Trophoblast cell (in vitro differentiated cells and primary cell): ENCODE measurements around the gene ANKMY2.

Source experiments
- DNase-seq, 2 donors: peaks; one replicate each; pipeline ENCODE4 v3.0.0-alpha.2; 2016
- H2AFZ ChIP-seq: 2 replicates; pipeline ENCODE4 v1.6.1; 2013; ENCODE audit warnings: low read length, moderate library complexity, mild to moderate bottlenecking; ENCODE audit not compliant: insufficient read depth, poor library complexity
- H2AK5ac ChIP-seq: 2 replicates; pipeline ENCODE4 v1.6.1; 2013; ENCODE audit warnings: mild to moderate bottlenecking, low read length
- H2BK120ac ChIP-seq: 2 replicates; pipeline ENCODE4 v1.6.1; 2013; ENCODE audit warnings: low read length, mild to moderate bottlenecking, moderate library complexity; ENCODE audit not compliant: insufficient read depth, poor library complexity
- H2BK12ac ChIP-seq: 2 replicates; pipeline ENCODE4 v1.6.1; 2013; ENCODE audit warnings: mild to moderate bottlenecking, low read length, moderate library complexity
- H2BK5ac ChIP-seq: 2 replicates; pipeline ENCODE4 v1.6.1; 2013; ENCODE audit warnings: low read length, low read depth, moderate library complexity, mild to moderate bottlenecking; ENCODE audit not compliant: poor library complexity
- H3K14ac ChIP-seq: 2 replicates; pipeline ENCODE4 v1.6.1; 2013; ENCODE audit warnings: mild to moderate bottlenecking, low read length
- H3K18ac ChIP-seq: 2 replicates; pipeline ENCODE4 v1.6.1; 2013; ENCODE audit warnings: mild to moderate bottlenecking, low read length
- H3K23ac ChIP-seq: 2 replicates; pipeline ENCODE4 v1.6.1; 2013; ENCODE audit warnings: low read length
- H3K27ac ChIP-seq: 2 replicates; pipeline ENCODE4 v1.5.1; 2013; ENCODE audit warnings: low read depth, mild to moderate bottlenecking, inconsistent platforms, low read length, moderate library complexity
- H3K27me3 ChIP-seq: 2 replicates; pipeline ENCODE4 v1.6.1; 2013; ENCODE audit warnings: inconsistent platforms, mild to moderate bottlenecking, low read length, moderate library complexity; ENCODE audit not compliant: insufficient read depth
- H3K36me3 ChIP-seq, 2 experiments: 1 replicate in 1 of 2; 2 replicates in 1 of 2; pipeline ENCODE4 v1.6.1; 2013; ENCODE audit warnings: low read length in 2 of 2, mild to moderate bottlenecking in 2 of 2, moderate library complexity in 1 of 2; ENCODE audit not compliant: insufficient read depth in 2 of 2, control insufficient read depth in 1 of 2
- H3K4ac ChIP-seq: 2 replicates; pipeline ENCODE4 v1.6.1; 2013; ENCODE audit warnings: low read depth, mild to moderate bottlenecking, low read length, moderate library complexity
- H3K4me1 ChIP-seq, 2 experiments: 1 replicate in 1 of 2; 2 replicates in 1 of 2; pipeline ENCODE4 v1.6.1; 2013; ENCODE audit warnings: low read length in 2 of 2, mild to moderate bottlenecking in 2 of 2, moderate library complexity in 1 of 2; ENCODE audit not compliant: insufficient read depth in 2 of 2, control insufficient read depth in 1 of 2
- H3K4me2 ChIP-seq: 2 replicates; pipeline ENCODE4 v1.6.1; 2013; ENCODE audit warnings: inconsistent platforms, mild to moderate bottlenecking, low read length, moderate library complexity
- H3K4me3 ChIP-seq: 2 replicates; pipeline ENCODE4 v1.5.1; 2013; ENCODE audit warnings: mild to moderate bottlenecking, low read depth, low read length, inconsistent platforms
- H3K79me1 ChIP-seq: one replicate; pipeline ENCODE4 v1.6.1; 2013; ENCODE audit warnings: low read length
- H3K79me2 ChIP-seq: 2 replicates; pipeline ENCODE4 v1.6.1; 2013; ENCODE audit warnings: low read length, mild to moderate bottlenecking; ENCODE audit not compliant: control insufficient read depth, insufficient read depth, poor library complexity
- H3K9ac ChIP-seq: 2 replicates; pipeline ENCODE4 v1.6.1; 2013; ENCODE audit warnings: mild to moderate bottlenecking, low read length
- H3K9me3 ChIP-seq: 2 replicates; pipeline ENCODE4 v1.6.1; 2013; ENCODE audit warnings: low read depth, mild to moderate bottlenecking, control low read depth, inconsistent platforms, low read length; ENCODE audit not compliant: insufficient read depth
- H4K12ac ChIP-seq: 2 replicates; pipeline ENCODE4 v1.6.1; 2013; ENCODE audit warnings: low read depth, mild to moderate bottlenecking, low read length, moderate library complexity
- H4K8ac ChIP-seq: 2 replicates; pipeline ENCODE4 v1.6.1; 2013; ENCODE audit warnings: low read depth, mild to moderate bottlenecking, low read length, moderate library complexity
- H4K91ac ChIP-seq: one replicate; pipeline ENCODE4 v1.6.1; 2013; ENCODE audit warnings: low read depth, mild to moderate bottlenecking, low read length, moderate library complexity
- WGBS: extraction: QIAGEN DNeasy Blood & Tissue Kit; methylation state at CpG from one replicate; pipeline ENCODE4 v1.1.7; 2013; ENCODE audit warnings: missing lambda C conversion rate; ENCODE audit not compliant: insufficient read length, insufficient coverage; ENCODE audit errors: extremely low coverage; 5-methylcytosine and 5-hydroxymethylcytosine counted together

ANKMY2 gene

GRCh38 chr7:16594676-16595075 lies 50.9 kb downstream of the ANKMY2 start:
- no peak overlapping the region for H3K4me3 ChIP-seq
- H2BK5ac ChIP-seq, result no peak overlapping the region
- H3K36me3 ChIP-seq, result peaks cover 3 to 6% of the 10 kb centered on the region in 2 experiments
- DNase-seq, result no peak
- no peak overlapping the region for H2BK120ac ChIP-seq
- H3K18ac ChIP-seq, result no peak overlapping the region
- H3K4me1 ChIP-seq, result peaks cover 2 to 6% of the 10 kb centered on the region in 2 experiments
- H2AFZ ChIP-seq, result no peak overlapping the region
- H3K27me3 ChIP-seq, result no peaks in the 10 kb centered on the region
- no peak overlapping the region for H3K23ac ChIP-seq
- H3K4me2 ChIP-seq, result no peak overlapping the region
- no peak overlapping the region for H3K27ac ChIP-seq
- no peak overlapping the region for H4K12ac ChIP-seq
- no peak overlapping the region for H3K14ac ChIP-seq
- no peaks in the 10 kb centered on the region for H3K79me2 ChIP-seq
- no peak overlapping the region for H4K8ac ChIP-seq
- H2AK5ac ChIP-seq, result no peak overlapping the region
- no peak overlapping the region for H4K91ac ChIP-seq
- no peak overlapping the region for H2BK12ac ChIP-seq
- peaks cover 2% of the 10 kb centered on the region for H3K9me3 ChIP-seq
- no peak overlapping the region for H3K4ac ChIP-seq
- WGBS, result no CpG with 5 or more reads among the region's 1 CpG
- H3K79me1 ChIP-seq, result no peaks in the 10 kb centered on the region
- H3K9ac ChIP-seq, result no peak overlapping the region

GRCh38 chr7:16594061-16594460 lies 51.5 kb downstream of the ANKMY2 start:
- Histone ChIP-seq H3K23ac (no peak overlapping the region), H3K27ac (no peak overlapping the region), H3K79me2 (no peaks in the 10 kb centered on the region), H4K91ac (no peak overlapping the region), H3K9me3 (peaks cover 2% of the 10 kb centered on the region), H3K79me1 (no peaks in the 10 kb centered on the region), H2BK5ac (no peak overlapping the region), H3K4ac (no peak overlapping the region), H4K12ac (no peak overlapping the region), H3K27me3 (no peaks in the 10 kb centered on the region), H3K14ac (no peak overlapping the region), H3K36me3 (peaks cover 3% of the 10 kb centered on the region in 2 experiments), H2AK5ac (no peak overlapping the region), H2AFZ (no peak overlapping the region), H3K4me1 (peaks cover 2 to 6% of the 10 kb centered on the region in 2 experiments), H4K8ac (no peak overlapping the region), H2BK120ac (no peak overlapping the region), H3K9ac (no peak overlapping the region), H3K4me3 (no peak overlapping the region), H2BK12ac (no peak overlapping the region), H3K4me2 (no peak overlapping the region), H3K18ac (no peak overlapping the region)
- DNase-seq, result no peak

- WGBS, result no CpG with 5 or more reads among the region's 3 CpGs
- H4K8ac ChIP-seq, result no peak overlapping the region
- H2BK12ac ChIP-seq, result no peak overlapping the region
- DNase-seq, result no peak
- H3K4me2 ChIP-seq, result no peak overlapping the region
- H3K14ac ChIP-seq, result no peak overlapping the region
- H2BK5ac ChIP-seq, result no peak overlapping the region
- peaks cover 2 to 4% of the 10 kb centered on the region in 2 experiments for H3K4me1 ChIP-seq
- H3K4me3 ChIP-seq, result no peak overlapping the region
- no peaks in the 10 kb centered on the region for H3K9me3 ChIP-seq
- no peak overlapping the region for H4K12ac ChIP-seq
- H3K18ac ChIP-seq, result no peak overlapping the region
- no peaks in the 10 kb centered on the region for H3K27me3 ChIP-seq
- H3K9ac ChIP-seq, result no peak overlapping the region
- no peak overlapping the region for H2AK5ac ChIP-seq
- H2BK120ac ChIP-seq, result no peak overlapping the region
- no peak overlapping the region for H4K91ac ChIP-seq
- no peak overlapping the region for H3K23ac ChIP-seq
- no peaks in the 10 kb centered on the region for H3K79me2 ChIP-seq
- H3K4ac ChIP-seq, result no peak overlapping the region
- H3K36me3 ChIP-seq, result no peaks in the 10 kb centered on the region
- H2AFZ ChIP-seq, result no peak overlapping the region
- H3K79me1 ChIP-seq, result no peaks in the 10 kb centered on the region
- no peak overlapping the region for H3K27ac ChIP-seq
Observed at GRCh38 chr7:16592395-16592794, 53.2 kb downstream of the ANKMY2 start.

- no peak for DNase-seq
- Histone ChIP-seq H3K36me3 (no peaks in the 10 kb centered on the region), H3K4me2 (no peak overlapping the region), H3K4me1 (peaks cover 2 to 4% of the 10 kb centered on the region in 2 experiments), H2AK5ac (no peak overlapping the region), H4K12ac (no peak overlapping the region), H3K27ac (no peak overlapping the region), H3K4me3 (no peak overlapping the region), H3K18ac (no peak overlapping the region), H3K14ac (no peak overlapping the region), H3K9me3 (no peaks in the 10 kb centered on the region), H3K9ac (no peak overlapping the region), H3K79me1 (no peaks in the 10 kb centered on the region), H2BK120ac (no peak overlapping the region), H3K27me3 (no peaks in the 10 kb centered on the region), H4K91ac (no peak overlapping the region), H3K4ac (no peak overlapping the region), H2AFZ (no peak overlapping the region), H3K79me2 (no peaks in the 10 kb centered on the region), H2BK12ac (no peak overlapping the region), H3K23ac (no peak overlapping the region), H2BK5ac (no peak overlapping the region), H4K8ac (no peak overlapping the region)
- no CpG with 5 or more reads among the region's 1 CpG for WGBS
Observed at GRCh38 chr7:16590424-16590823, 55.1 kb downstream of the ANKMY2 start.
